ES-I3 (cell line): Measurements from ENCODE around the gene CADM1.

Source experiments
- H3K36me3 ChIP-seq: 2 replicates; pipeline ENCODE4 v1.6.1; 2013; ENCODE audit warnings: mild to moderate bottlenecking, low read length, control low read depth, moderate library complexity; ENCODE audit not compliant: insufficient read depth
- H3K4me1 ChIP-seq: 2 replicates; pipeline ENCODE4 v1.6.1; 2013; ENCODE audit warnings: mild to moderate bottlenecking, control low read depth, low read length; ENCODE audit not compliant: insufficient read depth
- H3K9ac ChIP-seq: 2 replicates; pipeline ENCODE4 v1.6.1; 2013; ENCODE audit warnings: low read depth, mild to moderate bottlenecking, low read length, moderate library complexity
- H3K9me3 ChIP-seq: 2 replicates; pipeline ENCODE4 v1.6.1; 2013; ENCODE audit warnings: mild to moderate bottlenecking, low read length, moderate library complexity; ENCODE audit not compliant: control insufficient read depth, insufficient read depth

CADM1 gene

DNA sequence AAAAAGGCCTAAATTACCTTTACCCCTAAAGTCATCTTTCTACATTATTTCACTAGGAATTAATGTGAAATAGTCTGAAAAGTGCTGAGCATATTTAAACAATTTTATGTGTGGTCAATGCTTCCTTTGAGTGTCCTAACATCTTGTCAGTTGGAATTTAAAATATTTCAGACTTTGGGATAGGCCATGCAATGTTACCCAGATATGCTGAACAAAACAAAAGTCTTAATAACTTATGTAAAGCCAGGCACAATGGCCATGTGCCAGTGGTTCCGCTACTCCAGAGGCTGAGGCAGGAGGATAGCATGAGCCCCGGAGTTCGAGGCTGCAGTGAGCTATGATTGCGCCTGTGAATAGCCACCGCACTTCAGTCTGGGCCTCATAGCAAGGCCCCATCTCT, 137.4 kb downstream of the CADM1 start:
- no peak overlapping the region for H3K9ac ChIP-seq
- H3K9me3 ChIP-seq: no peaks in the 10 kb centered on the region
- H3K4me1 ChIP-seq: peaks cover 15% of the 10 kb centered on the region; the same call in 1 of the 2 replicates
- H3K36me3 ChIP-seq: no peaks in the 10 kb centered on the region

DNA sequence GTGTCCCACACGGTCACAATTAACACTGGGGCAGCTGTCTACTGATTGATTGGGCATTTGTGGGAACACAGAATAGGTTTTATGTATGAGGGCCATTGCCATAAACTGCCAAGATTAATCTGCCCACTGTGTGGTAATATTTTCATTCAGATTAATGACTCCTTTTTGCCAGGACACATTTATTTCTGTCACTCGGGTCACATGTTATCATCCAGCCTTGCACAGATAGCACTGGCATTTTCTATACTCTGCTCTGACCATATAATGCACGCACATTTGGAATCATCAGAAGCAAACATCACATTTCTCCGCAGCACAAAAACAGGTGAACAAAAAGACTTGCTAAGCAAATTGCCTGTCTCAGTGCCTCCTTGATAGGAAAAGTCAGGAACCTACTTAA, 138.3 kb downstream of the CADM1 start:
- peaks cover 15% of the 10 kb centered on the region; the same call in 1 of the 2 replicates for H3K4me1 ChIP-seq
- no peaks in the 10 kb centered on the region for H3K36me3 ChIP-seq
- H3K9me3 ChIP-seq: no peaks in the 10 kb centered on the region
- H3K9ac ChIP-seq: no peak overlapping the region

DNA sequence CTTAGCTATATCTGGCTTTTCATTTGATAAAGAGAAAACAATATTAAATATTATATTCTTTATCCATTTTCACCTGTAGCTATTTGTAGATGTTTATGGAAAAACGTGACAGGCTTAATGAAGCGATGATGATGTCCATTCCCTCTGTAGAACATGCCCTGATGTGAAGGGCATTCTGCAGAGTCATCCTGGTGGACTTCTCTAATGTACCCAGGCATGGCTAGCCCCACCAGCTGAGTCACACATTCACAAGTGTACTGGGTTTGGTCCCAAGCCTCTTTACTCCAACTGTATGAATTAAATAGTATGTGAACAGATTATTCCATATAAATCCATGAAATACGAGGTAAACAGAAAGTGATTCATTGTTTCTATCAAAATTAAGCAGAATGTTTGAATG, 139.3 kb downstream of the CADM1 start:
- H3K9me3 ChIP-seq: no peaks in the 10 kb centered on the region
- no peak overlapping the region for H3K9ac ChIP-seq
- H3K4me1 ChIP-seq: peaks cover 15% of the 10 kb centered on the region; the same call in 1 of the 2 replicates
- no peaks in the 10 kb centered on the region for H3K36me3 ChIP-seq

DNA sequence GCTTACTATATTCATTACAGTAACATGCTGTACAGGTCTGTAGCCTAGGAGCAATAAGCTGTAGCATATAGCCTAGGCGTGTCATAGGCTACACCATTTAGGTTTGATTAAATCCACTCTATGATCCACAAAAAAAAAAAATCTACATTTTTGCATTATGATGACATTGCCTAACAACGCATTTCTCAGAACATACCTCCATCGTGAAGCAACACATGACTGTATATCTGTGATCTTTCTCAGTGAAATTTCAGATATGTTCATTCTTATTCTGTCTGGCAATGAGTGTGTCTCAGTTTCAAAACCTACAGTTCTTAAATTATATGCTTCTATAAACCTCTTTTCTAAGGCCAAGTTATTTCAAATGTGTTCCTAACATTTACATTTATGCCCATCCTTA, 140.3 kb downstream of the CADM1 start:
- no peaks in the 10 kb centered on the region for H3K9me3 ChIP-seq
- no peaks in the 10 kb centered on the region for H3K36me3 ChIP-seq
- H3K4me1 ChIP-seq: peaks cover 15% of the 10 kb centered on the region; the same call in 1 of the 2 replicates
- H3K9ac ChIP-seq: no peak overlapping the region

DNA sequence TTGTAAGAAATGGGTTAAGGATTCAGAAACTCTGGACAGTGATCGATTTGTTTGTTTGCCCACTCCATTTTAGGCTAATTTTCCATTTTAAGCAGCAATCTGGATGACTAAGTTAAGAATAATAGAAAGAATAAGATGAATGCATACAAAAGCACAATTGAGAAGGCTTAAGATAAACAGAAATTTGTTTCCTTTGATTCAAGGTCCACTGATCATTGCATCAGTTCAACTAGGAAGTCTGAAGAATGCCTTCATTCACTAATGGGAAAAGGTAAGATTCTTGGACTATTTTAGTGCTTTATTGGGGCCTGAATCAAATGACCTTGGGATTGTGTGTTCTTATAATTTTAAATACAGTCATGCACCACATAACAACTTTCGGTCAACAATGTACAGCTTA, 140.8 kb downstream of the CADM1 start:
- peaks cover 12% of the 10 kb centered on the region; the same call in 1 of the 2 replicates for H3K4me1 ChIP-seq
- no peaks in the 10 kb centered on the region for H3K36me3 ChIP-seq
- no peak overlapping the region for H3K9ac ChIP-seq
- H3K9me3 ChIP-seq: no peaks in the 10 kb centered on the region

DNA sequence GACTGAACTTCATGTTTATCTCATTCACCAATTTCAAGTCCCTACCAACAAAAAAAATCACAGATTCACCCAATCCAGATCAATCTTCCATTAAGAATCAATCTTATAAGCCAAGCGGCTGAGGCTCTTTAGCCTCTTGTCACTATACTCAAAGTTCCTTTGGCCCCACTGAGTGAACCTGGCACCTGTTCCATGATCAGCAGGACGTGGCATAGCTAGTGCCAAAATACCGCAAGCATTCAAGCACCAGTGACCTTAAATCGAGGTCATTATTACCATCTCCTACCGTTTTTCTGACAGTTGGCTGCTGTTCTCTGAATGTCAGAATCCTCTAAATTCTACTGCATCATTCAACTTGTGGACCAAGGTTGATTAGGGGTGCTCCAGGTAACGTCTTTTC, 141.2 kb downstream of the CADM1 start:
- Histone ChIP-seq H3K4me1 (peaks cover 7% of the 10 kb centered on the region; the same call in 1 of the 2 replicates), H3K9me3 (no peaks in the 10 kb centered on the region), H3K36me3 (no peaks in the 10 kb centered on the region), H3K9ac (no peak overlapping the region)

DNA sequence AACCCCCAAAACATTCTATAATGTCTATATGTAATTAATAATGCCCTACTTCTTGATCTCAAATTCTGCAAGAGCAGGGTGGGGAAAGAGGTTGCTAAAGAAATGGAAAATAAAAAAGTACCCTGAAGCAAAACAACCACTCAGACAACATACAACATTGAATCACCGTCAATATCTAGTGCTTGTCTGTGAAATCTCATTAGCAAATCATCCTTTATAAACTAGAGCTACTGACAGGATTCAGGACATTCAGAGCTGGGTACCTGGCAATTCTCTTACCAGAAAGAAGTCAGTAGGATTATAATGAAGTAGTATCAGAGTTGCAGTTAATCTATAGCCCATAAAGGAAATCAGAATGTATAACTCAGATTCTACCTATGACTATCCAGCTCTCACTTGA, 143.2 kb downstream of the CADM1 start:
- no peaks in the 10 kb centered on the region for H3K4me1 ChIP-seq
- H3K9ac ChIP-seq: no peak overlapping the region
- no peaks in the 10 kb centered on the region for H3K36me3 ChIP-seq
- H3K9me3 ChIP-seq: no peaks in the 10 kb centered on the region

DNA sequence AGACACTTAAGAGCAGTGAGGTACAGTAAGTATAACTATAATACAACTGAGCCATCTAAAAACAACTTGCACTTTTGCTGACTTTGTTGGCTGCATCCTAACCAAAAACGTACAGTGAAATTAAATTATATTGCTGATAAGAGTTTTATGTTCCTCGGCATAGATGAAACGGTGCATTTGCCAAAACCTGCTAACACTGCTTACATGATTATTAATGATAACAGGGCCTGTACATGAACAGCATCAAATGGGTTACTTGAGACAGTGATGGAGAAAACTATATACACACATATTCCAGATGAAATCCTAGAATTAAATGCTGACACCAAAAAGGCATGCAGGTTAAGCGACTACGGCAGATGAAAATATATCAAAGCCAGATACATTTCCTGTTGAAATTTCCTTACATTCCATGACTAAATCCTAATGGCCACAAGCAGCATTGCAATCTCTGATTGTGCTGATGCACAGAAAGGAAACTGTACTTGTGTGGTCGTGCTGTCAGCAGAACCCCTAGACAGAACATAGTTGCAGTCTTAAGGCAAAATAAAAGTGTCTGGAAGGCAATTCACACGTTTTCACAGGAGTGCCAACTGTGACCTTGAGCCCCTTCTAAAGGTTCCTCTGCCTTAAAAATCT, 143.9 kb downstream of the CADM1 start:
- Histone ChIP-seq H3K4me1 (no peaks in the 10 kb centered on the region), H3K9ac (no peak overlapping the region), H3K36me3 (no peaks in the 10 kb centered on the region), H3K9me3 (no peaks in the 10 kb centered on the region)

DNA sequence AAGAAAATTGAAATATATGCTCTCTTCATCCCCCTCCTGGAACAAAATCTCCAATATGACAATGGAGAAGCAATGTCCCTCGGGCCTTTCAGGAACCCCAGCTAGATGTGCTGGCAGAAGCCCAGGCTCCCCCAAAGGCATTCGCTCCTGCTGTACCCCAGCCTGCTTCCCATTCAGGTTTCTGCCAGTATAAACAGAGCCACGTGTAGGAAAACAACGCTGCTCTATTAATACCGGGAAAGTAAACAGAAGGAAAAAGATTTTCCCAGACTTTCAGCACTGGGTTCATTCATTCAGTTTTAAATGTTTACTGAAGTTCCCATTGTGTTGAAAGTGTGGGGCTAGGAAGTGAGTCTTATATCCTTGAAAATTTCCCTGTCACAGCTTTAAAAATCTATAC, 147.1 kb downstream of the CADM1 start:
- no peaks in the 10 kb centered on the region for H3K9me3 ChIP-seq
- H3K9ac ChIP-seq: no peak overlapping the region
- H3K4me1 ChIP-seq: no peaks in the 10 kb centered on the region
- H3K36me3 ChIP-seq: no peaks in the 10 kb centered on the region

DNA sequence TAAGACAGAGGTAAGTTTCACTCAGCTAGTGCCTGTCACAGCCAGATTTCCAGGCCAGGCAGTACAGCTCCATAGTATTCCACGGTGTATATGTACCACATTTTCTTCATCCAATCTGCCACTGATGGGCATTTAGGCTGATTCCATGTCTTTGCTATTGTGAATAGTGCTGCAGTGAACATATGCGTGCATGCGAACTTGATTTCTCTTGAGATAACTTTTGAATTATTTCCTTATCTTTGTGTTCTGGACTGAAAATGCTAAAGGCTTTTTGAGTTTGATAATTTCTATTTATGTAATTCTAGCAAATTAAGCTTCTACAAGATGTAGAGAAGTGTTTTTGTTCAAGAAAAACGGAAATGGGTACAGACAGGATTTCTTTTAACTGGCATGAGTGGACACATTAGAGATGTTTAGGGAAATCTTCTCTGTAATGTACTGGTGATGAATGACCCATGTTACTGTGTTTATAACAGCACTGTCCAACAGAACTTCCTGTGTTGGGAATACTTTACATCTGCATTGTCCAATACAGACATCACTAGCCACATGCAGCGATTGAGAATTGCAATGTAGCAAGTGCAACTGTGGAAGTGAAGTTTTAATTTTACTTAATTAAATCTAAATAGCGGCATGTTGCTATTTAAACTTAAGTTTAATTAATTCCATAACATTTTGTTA, 151.3 kb downstream of the CADM1 start:
- H3K4me1 ChIP-seq: no peaks in the 10 kb centered on the region
- no peaks in the 10 kb centered on the region for H3K9me3 ChIP-seq
- H3K36me3 ChIP-seq: no peaks in the 10 kb centered on the region
- no peak overlapping the region for H3K9ac ChIP-seq

DNA sequence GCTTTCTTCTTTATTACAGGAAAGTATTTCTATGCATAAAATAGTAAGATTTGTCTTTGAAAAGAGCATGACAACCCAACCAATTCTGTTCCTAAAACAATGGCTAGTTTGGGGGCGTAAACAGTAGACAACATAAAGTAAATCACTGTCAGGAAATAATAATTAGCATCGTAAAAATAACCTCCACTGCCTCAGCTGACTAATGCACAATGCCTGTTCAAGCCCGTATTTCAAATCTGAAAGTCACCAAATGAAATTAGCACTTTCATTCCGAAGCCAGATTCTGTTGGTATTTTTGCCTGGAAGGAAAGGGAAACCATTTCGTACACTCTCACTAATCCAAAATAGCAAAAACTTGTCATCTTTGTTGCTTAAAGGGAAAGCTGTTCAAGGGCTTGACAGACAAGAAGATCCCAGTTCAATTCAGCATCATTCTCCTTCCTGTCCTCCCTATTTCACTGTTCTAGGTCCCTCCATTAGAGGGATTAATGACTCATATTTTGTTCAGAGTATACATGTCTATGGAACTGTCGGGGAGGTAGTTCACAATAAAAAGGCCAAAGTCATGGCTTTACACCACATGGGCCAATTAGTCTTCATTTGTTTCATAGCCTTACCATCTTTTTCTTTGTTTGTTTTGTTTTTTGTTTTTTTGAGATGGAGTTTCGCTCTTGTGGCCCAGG, 154.7 kb downstream of the CADM1 start:
- Histone ChIP-seq H3K36me3 (no peaks in the 10 kb centered on the region), H3K4me1 (no peaks in the 10 kb centered on the region), H3K9ac (no peak overlapping the region), H3K9me3 (no peaks in the 10 kb centered on the region)

DNA sequence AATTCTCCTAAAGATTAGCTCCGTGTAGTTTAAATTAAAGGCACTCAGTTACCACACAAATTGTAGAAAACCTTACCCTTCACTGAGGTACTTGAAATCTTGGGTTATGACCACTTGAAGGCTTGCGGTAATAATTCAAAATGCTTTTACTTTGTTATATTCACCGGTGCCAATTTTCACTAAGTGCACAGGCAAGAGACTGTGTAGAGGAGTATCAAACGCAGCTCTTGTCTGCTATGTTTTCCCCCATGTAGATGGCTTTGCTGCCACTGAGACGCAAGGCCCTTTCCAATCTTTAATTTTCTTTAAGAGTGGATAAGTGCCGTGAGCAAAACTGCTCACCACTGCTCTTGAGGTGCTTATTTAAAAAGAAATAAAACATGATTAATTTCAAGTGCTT, 155.8 kb downstream of the CADM1 start:
- Histone ChIP-seq H3K9ac (no peak overlapping the region), H3K36me3 (no peaks in the 10 kb centered on the region), H3K4me1 (no peaks in the 10 kb centered on the region), H3K9me3 (no peaks in the 10 kb centered on the region)

DNA sequence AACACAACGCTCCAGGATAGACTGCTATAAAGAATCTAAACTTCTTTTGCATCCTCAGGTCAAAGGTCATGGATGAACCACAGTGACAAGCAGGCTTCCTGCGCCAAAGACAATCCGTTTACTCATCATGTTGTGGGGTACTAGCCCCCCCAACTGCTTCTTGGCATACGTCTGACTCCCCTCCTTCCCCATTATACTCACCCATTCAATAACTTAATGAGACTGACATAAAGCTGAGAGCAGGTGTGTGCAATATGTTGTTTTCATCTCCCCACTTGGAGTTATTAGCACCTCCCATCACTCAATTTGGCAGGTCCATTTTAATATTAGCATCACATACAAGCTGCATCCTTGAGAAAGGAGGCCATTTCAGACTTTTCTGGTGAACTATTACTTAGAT, 157.1 kb downstream of the CADM1 start:
- no peak overlapping the region for H3K9ac ChIP-seq
- H3K9me3 ChIP-seq: no peaks in the 10 kb centered on the region
- H3K4me1 ChIP-seq: no peaks in the 10 kb centered on the region
- no peaks in the 10 kb centered on the region for H3K36me3 ChIP-seq

DNA sequence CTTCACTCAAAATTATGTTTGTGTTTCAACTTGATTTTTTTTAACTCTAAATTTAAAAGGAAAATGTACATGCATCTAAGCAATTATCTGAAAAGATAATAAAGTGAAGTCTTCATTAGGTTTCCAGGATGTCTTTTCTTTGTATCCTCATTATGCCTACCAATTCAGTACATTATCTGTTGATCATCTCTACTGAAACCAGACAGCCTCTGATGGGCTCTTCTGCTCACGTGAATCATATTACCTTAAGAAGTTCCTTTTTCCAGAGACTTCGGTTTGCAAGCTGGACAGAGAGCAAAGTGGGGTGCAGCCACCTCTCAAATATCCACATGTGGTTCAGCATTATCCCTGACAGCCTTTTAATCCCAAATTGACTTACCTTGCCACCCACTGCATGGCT, 158.4 kb downstream of the CADM1 start:
- H3K9ac ChIP-seq: no peak overlapping the region
- H3K4me1 ChIP-seq: no peaks in the 10 kb centered on the region
- no peaks in the 10 kb centered on the region for H3K36me3 ChIP-seq
- H3K9me3 ChIP-seq: no peaks in the 10 kb centered on the region

DNA sequence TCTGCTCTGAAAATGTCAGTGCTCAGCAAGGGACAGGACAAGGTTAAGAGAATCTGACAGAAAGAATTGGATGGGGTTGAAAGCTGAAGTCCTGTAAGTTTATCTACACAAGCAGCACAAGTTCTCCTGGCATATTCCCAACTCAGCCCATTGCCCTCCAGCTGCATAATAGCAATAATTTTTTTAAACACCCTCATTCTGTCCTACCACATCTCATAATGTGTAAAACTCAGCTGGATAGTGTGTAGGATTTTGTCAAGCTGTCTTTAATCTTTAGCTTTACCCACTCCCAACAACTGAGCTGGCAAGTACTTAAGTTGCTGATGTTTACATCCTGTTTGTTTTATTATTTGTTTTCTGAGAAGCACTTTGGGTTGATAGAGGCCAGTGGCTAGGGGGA, 158.9 kb downstream of the CADM1 start:
- no peaks in the 10 kb centered on the region for H3K36me3 ChIP-seq

More for the DNA sequence above, 158.9 kb downstream of the CADM1 start:
- Histone ChIP-seq H3K9ac (no peak overlapping the region), H3K9me3 (no peaks in the 10 kb centered on the region), H3K4me1 (no peaks in the 10 kb centered on the region)
